ENCODE data around the gene HIF1A.
"Not testable (repeated sequence)": the region's sequence is repeated elsewhere in the genome, so short reads cannot be mapped to it uniquely, and the experiment has no call there.

The HIF1A gene

DNA sequence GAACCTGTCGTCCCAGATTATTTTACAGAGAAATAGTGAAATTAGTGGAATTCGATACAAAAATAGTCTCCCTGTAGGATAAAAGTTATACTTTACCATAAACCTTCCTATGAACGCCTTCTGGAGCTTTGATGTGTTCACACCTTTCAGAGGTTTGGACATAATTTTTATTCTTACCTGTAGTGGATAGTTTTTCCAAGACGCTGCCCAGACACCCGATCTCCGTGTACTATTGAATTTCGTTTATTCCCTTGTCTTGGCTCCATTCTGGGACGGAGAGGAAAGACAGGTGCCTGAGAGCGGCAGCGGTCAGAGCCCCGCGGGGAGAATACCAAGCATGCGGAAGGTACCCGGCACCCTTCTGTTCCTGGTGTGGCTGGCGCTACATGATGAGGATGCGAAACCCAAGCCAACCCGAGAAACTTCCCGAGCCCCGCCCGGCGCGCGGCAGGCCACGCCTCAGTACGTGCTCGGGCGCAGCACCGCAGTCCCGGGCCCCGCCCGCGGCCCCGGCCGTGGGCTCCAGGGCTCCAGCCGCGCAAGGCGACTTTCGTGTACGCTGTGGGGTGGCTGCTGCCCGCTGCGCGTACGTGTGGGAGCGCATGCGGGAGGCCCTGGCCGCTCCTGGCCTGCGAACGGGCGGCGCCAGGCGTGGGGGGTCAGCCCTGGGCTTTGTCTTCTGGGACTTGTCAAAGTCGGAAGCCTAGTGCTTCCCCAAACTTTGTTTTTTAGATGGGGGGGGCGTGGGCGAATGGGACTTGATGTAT is 55.6 kb downstream of the HIF1A start:
- DNase-seq = peak; percentile 79

DNA sequence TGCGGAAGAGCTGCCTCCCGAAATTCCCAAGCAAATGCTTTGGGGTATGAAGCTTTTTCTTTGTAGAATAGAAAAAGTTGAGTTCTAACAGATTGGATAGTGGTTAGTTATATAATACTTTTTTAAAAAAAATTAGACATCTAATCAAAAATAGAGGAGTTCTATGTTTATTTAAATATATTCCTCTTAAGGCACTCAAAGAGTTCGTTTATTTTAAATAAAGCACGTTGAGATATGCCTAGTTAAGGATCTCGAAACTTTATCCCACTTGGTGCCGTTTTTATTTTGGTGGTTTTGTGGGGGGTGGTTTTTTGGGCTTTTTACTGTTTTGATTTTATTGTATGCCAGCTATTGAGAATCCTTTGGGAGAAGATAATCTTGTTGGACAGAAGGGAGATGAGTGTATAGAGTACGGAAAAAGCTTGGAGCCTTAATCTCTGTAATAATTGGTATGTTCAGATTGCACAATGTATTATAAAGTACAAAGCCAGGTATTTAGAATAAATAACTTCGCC is 56.2 kb downstream of the HIF1A start:
- no peak for DNase-seq

DNA sequence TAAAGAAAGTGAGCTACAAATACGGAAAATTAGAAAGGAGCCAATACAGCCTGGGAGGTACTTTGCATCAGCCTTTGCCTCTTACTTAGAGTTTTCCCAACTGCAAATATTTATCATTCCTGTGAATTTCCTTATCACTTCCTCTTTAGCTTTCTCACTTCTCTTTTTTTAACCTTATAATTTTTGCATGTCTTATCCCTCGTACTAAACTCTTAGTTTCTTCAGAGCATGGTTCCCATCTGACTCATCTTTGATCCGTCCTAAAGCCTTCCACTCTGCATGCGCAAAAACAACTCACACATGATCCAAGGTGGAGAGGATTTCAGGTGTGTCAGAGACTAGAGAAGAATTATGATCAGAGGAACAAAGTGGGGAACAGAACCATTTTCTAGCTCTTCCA is 57.3 kb downstream of the HIF1A start:
- DNase-seq = no peak

DNA sequence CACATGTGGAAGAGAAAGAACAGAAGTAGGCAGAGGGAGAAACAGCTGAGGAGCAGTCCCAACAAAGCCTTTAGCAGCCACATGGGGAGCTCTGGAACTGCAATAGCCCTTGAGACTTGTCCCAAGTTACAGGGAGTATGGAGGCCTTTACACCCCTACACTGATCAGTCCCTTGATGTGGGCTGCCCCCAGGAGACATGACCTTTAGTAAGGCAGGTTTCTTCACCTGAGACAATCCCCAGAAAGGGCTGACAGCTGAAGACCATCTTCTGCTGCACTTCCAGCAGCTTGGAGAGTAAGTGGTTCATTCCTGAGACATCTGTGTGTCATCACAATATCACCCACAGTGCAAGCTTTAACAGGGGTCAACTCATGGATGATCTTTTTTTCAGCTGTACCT is 58.3 kb downstream of the HIF1A start:
- DNase-seq = no peak

DNA sequence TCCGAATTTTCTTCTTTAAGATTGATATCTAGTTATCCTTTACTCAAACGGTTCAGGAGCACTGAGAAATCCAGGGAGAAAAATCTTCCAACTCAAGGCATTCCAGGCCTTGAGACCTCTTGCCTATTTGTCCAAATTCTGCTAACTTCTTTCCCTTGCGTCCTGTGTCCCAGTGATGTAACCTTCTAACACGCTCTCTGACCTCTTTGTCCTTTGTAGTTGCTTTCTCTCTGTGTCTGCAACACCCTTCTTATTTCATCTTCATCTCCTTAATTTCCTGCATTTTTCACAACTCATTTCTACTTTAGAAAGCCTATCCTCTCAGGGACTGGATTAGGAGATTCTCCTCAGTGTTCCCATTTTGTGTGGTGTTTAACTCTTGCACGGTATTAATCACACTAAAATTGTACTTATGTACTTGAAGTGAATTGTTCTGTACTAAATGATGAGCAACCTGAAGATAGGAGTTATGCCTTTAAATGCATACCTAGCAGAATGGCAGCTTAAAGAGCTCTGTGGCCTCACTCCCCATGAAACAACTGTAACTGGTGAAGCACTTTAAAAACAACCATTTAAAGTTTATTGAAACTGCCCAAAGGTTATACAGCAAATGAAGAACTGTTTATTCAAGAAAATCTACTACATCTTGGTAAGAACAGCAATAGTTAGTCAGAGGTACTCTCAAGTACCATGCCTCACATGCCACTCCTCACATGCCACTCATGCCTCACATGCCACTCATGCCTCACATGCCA is 59.5 kb downstream of the HIF1A start:
- no peak for DNase-seq

DNA sequence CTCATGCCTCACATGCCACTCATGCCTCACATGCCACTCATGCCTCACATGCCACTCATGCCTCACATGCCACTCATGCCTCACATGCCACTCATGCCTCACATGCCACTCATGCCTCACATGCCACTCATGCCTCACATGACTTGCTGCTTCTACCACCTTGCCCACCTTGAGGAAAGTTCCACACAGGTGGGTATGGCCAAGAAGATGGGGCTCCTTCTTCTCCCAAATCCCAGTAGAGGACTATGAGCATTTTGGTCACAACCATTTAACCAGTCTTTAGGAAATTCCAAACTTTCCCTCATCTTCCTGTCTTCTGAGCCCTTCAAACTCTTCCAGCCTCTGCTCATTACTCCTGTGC is 60.0 kb downstream of the HIF1A start:
- DNase-seq = not testable (repeated sequence)

DNA sequence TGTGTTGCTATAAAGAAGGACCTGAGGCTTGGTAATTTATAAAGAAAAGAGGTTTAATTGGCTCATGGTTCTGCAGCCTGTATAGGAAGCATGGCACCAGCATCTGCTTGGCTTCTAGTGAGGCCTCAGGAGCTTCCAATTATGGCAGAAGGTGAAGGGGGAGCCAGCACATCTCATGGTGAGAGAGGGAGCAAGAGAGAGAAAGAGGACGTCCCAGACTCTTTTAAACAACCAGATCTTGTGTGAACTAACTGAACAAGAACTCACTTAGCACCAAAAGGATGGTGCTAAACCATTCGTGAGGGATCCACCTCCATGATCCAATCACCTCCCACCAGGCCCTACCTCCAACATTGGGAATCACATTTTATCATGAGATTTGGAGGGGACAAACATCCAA is 60.8 kb downstream of the HIF1A start:
- DNase-seq = no peak

DNA sequence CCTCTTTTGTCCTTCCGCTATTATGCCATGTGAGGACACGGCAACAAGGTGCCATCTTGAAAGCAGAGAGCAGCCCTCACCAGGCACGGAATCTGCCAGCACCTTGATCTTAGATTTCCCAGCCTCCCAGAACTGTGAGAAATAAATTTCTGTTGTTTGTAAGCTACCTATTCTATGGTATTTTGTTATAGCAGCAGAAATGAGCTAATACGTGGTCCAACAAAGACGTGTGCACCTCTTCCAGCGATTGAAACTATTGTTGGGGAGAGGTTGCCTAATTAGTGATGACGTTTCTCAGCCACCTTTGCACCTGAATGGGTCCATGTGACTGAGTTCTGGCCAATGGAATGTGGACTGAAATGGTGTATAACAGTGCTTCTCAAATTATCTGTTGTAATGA is 64.6 kb downstream of the HIF1A start:
- no peak for DNase-seq

DNA sequence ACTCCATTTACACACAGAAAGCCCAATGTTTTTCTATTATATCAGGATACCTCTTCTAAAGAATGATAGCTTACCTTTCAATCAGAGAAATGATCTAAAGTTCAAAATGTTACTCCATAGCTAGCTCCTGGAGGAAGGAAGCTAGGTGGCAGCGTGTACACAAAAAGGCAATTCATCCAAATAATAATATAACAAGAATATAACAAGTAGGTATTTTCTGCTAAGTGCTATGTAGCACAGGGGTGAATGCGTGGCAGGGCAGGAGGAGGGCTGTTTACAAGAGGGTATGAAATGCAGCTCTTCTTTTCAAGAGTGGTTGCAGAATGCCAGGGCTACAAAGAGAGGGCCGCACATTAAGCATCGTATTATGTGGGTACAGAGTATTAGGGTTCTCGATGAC is 66.2 kb downstream of the HIF1A start:
- no peak for DNase-seq

DNA sequence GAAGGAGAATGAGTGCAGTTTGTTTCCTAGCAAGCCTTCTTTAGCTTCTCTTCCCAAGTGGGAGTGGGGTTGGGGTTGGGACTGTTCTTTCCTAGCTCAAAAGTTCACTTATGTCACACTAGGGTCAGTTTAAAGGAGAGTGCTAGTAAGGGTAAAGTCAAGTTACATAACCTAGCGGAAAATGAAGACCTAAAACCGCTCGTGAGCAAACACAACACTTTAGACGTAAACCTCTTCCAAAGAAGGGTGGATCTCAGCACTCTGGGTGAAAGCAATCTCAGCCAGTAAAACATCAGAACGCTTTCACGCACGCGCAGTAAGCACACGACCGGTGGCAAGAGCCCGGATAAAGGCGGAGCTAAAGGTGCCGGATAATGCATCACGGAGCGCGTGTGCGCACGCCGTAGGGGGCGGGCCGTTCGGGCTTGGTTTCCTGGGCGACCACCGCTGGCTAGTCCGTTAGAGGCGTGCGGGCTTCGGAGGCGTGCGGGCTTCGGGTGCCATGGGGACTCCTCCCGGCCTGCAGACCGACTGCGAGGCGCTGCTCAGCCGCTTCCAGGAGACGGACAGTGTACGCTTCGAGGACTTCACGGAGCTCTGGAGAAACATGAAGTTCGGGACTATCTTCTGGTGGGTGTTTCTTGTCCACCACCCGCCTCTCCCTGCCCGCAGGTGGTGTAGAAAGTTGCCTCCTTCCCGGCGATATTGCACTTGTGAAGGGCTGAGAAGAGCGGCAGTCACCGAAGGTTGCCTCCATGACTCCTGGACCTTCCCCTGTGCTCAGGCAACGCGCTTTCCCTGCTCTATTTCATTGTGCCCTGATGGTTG is 66.9 kb downstream of the HIF1A start, which contains the start of gene SNAPC1:
SNAPC1 (plus strand) TSS at position 462 of the 828 bp plus-strand sequence; CDS start at position 503, 41 bp downstream.
- peak; percentile 99 for DNase-seq

DNA sequence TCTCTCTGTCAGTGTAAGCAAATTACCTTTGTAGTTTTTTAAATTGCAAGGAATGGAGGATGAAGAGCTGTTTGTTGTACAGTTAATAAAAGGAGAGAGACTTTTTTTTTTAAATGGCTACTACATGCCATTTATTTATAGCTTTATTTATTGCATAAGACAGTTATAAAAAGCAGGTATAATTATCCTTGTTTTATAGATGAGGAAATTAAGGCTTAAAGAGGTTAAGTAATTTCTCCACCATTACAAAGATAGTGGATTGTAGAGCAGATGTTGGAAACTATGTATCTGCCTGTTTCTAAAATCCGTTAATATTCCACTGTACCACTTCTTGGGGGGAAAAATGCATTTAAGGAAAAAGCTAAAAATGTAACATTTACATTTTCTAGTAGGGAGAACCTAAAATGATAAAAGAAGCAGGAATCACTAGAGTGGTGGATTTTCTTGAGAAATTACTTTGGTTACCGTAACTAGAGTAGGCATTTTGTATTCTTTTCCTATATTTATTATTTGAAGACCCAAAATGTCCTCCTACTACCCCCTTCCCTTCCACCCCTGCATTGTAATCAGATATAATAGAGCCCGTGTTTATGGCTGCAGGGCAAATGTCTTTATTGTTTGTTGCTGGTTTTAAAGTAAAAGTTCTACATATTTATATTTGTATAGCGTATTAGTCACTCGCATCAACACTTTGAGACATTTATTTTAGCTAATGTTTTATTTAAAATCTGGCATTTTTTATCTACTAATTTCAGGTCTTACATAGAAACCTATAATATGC is 69.2 kb downstream of the HIF1A start:
- DNase-seq = no peak

DNA sequence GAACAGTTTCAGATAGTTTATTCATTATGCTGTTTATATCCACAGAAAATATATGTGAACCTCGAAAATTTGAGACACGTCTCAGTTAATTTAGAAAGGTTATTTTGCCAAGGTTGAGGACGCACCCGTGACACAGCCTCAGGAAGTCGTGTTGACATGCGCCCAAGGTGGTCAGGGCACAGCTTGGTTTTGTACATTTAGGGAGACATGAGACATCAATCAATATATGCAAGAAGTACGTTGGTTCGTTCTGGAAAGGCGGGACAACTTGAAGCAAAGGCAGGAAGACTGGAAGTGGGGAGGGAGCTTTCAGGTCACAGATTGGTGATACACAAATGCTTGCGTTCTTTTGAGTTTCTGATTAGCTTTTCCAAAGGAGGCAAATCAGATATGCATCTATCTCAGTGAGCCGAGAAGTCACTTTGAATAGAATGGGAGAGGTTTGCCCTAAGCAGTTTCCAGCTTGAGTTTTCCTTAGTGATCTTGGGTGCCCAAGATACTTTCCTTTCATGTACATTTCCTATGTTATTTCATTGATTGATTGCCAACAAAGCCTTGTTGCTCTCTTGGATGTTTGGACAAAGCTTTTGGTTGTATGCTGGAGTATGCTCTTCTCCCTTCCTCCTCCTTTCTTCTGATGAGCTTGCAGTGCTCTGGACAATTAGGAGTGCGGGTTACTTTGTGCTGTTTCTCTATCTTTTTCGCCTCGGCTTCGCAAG is 70.1 kb downstream of the HIF1A start:
- no peak for DNase-seq

DNA sequence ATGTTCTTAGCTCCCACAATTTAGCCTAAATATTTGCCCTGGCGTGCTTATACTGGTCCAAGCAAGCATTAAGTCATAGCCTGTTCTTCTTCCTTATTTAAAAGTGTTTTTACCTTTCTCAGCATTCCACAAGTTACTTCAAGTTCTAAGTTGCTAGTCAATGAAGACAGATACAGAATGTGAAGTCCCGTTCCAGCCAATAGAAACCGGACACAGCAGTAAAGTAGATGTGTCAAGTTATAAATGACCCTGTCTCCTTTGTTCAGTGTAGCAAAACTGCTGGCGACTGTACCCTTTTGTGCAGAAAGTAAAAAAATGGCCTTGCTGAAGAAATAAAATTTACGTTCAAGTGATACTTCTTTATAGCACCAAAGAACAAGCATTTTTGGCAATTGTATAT is 70.8 kb downstream of the HIF1A start:
- DNase-seq = no peak

DNA sequence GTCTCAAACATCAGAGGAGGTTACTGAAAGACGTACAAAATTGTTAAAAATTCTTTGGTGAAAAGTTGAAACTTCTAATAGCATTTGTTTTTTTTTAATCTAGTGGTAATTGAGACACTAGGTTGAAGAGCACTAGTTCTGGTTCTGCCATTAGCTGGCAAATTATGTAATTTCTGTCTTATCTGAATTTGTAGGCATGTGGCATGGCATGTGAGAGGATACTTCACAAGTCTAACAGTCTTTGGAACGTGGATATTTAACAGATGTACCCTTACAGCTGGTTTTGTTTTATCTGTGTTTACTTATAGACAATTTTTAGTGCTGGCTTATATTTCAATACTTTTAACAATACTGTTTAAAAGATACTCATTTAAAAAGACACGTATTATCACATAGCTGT is 72.9 kb downstream of the HIF1A start:
- no peak for DNase-seq

DNA sequence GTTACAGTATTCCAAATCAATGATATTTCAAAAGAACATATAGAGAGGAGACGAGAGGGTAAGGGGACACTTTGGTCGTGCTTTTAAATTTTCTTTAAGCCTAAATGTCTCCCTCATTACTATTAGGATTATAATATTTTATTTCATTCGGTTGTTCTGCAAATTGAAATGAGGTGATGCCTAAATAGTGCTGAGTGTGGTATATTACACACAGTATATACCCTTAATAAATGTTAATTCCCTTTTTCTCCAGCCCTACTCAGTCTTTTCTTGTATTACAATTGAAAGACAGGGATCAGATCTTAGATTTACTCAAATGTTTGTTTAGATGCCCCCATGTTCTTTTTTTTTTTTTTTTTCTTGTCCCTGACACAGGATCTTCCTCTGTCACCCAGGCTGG is 74.6 kb downstream of the HIF1A start:
- DNase-seq = no peak

DNA sequence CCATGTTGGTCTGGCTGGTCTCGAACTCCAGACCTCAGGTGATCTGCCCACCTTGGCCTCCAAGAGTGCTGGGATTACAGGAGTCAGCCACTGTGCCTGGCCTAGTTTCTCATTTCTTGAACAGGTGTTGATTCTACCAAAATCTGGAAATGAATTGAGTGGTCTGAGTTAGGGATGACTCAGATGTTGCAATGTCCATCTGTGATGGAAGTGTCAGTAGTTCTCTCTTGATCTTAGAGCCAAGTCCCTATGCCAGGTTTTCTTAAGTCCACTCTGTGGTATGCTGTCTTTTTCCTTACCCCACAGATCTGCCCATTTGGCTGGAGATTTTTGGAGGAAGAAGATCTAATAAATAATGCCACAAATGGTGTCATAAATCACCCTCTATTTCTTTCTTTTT is 79.5 kb downstream of the HIF1A start:
- no peak for DNase-seq

DNA sequence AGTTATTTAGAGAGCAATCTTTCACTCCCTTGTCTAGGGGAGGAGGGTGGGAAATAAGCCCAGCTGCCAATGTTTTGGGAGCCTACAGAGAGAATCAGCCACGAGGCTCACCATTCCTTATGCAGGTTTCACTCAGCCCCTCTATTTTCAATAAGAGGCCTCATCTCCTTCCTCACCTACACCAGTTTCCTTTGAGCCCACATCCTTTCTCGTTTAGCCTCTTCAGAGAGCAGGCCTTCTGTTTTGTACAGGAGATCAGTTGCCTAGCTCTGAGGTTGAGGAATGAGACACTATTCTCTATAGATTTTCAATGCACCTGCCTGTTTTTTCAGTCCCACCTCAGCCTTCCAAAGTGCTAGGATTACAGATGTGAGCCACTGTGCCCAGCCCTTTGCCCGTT is 84.8 kb downstream of the HIF1A start:
- DNase-seq = no peak

DNA sequence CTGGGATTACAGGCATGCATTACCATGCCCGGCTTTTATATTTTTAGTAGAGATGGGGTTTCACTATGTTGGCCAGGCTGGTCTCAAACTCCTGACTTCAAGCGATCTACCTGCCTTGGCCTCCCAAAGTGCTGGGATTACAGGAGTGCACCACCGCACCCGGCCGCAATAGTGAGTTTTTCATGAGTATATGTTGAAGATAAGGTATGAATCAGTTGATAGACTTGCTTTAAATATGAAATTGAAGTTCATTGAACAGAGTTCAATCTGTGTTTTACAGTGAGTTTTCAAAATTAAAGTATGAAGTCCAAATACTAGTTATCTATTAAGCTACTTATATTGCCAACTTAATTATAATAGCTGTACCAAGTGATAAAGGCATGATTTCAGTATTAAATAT is 102.0 kb downstream of the HIF1A start:
- no peak for DNase-seq

Measured in NCI-H1105 treated with DMSO at 0.1 percent for 48 hours (cell line).